Fibroblast of lung (primary cell): ENCODE results near the gene GBA2. TPM values are rescaled to one million over a fixed set of nuclear protein-coding genes. Genes with fewer than 3 reads are reported as not detected.

ENCODE experiments used
- DNase-seq, 2 donors: peaks; one replicate each; pipeline versions ENCODE4 v3.0.0 to v3.0.0-alpha.2; 2010; ENCODE audit warnings: low read depth in 2 of 2
- H2AFZ ChIP-seq: 2 replicates; pipeline ENCODE4 v1.5.1; 2012; ENCODE audit warnings: low read length, control low read depth, inconsistent platforms
- H3K27ac ChIP-seq: 2 replicates; pipeline ENCODE4 v1.5.1; 2011; ENCODE audit warnings: low read length, control low read depth; ENCODE audit not compliant: insufficient read depth
- H3K27me3 ChIP-seq: 2 replicates; pipeline ENCODE4 v1.5.1; 2011; ENCODE audit warnings: mild to moderate bottlenecking, low read length; ENCODE audit not compliant: control insufficient read depth, insufficient read depth
- H3K36me3 ChIP-seq: 2 replicates; pipeline ENCODE4 v1.5.1; 2011; ENCODE audit warnings: low read length; ENCODE audit not compliant: control insufficient read depth, insufficient read depth
- H3K4me1 ChIP-seq: 2 replicates; pipeline ENCODE4 v1.5.1; 2011; ENCODE audit warnings: low read length; ENCODE audit not compliant: control insufficient read depth, insufficient read depth; ENCODE audit errors: extremely low read depth
- H3K4me2 ChIP-seq: 2 replicates; pipeline ENCODE4 v1.5.1; 2011; ENCODE audit warnings: low read length, control low read depth; ENCODE audit not compliant: insufficient read depth; ENCODE audit errors: extremely low read depth
- H3K4me3 ChIP-seq, 4 experiments: fragments of 200-600 bp in 1 of 4; sonication (generic) in 1 of 4; replicated peaks in 1 of 4; 2 replicates each; pipeline ENCODE4 v1.5.1; 2011 to 2016; ENCODE audit warnings: low read length in 4 of 4, low read depth in 3 of 4, mild to moderate bottlenecking in 3 of 4, control low read depth in 2 of 4, inconsistent platforms in 1 of 4, mixed read lengths in 1 of 4; ENCODE audit not compliant: insufficient read depth in 1 of 4; ENCODE audit errors: control extremely low read depth in 1 of 4
- H3K79me2 ChIP-seq: 2 replicates; pipeline ENCODE4 v1.5.1; 2012; ENCODE audit warnings: mild to moderate bottlenecking, low read length, inconsistent platforms; ENCODE audit not compliant: control insufficient read depth, insufficient read depth
- H3K9ac ChIP-seq: 2 replicates; pipeline ENCODE4 v1.5.1; 2011; ENCODE audit warnings: mild to moderate bottlenecking, low read length, control low read depth; ENCODE audit not compliant: insufficient read depth
- H3K9me3 ChIP-seq: 2 replicates; pipeline ENCODE4 v1.5.1; 2012; ENCODE audit warnings: low read depth, low read length; ENCODE audit not compliant: control insufficient read depth, insufficient read depth
- H4K20me1 ChIP-seq: 2 replicates; pipeline ENCODE4 v1.5.1; 2011; ENCODE audit warnings: low read length; ENCODE audit not compliant: control insufficient read depth, insufficient read depth; ENCODE audit errors: extremely low read depth
- EZH2 ChIP-seq: IDR thresholded peaks from 2 replicates; pipeline ENCODE4 v1.5.1; 2012; ENCODE audit warnings: low read length, control low read depth, mild to moderate bottlenecking; ENCODE audit errors: missing control alignments
- polyA plus RNA-seq, 2 donors: library from polyadenylated mRNA; depleted of rRNA in 1 of 2; stranded (reverse) in 1 of 2; unstranded in 1 of 2; fragments of >200 nt; gene quantifications; 2 replicates each; pipeline ENCODE4 v1.2.1, GENCODE V29; 2011 to 2012; ENCODE audit warnings: missing spikeins in 1 of 2
- total RNA-seq: library from RNA; depleted of rRNA; stranded (reverse); fragments of >200 nt; gene quantifications from 2 replicates; pipeline ENCODE4 v1.2.1, GENCODE V29; 2014
- TF ChIP-seq, protein P1 (sequence below), 2 donors: IDR thresholded peaks in 1 of 2; conservative IDR thresholded peaks in 1 of 2; 1 replicate in 1 of 2; 2 replicates in 1 of 2; pipeline ENCODE4 v1.5.1; 2011 to 2012; ENCODE audit warnings: low read length in 2 of 2, control low read depth in 1 of 2, inconsistent platforms in 1 of 2, low read depth in 1 of 2, mild to moderate bottlenecking in 1 of 2

The GBA2 gene
- total and polyA plus RNA-seq, 2 donors (not counting 1 experiment from before 2014, with no cell fraction given): 23.9 to 25.5 TPM

DNA sequence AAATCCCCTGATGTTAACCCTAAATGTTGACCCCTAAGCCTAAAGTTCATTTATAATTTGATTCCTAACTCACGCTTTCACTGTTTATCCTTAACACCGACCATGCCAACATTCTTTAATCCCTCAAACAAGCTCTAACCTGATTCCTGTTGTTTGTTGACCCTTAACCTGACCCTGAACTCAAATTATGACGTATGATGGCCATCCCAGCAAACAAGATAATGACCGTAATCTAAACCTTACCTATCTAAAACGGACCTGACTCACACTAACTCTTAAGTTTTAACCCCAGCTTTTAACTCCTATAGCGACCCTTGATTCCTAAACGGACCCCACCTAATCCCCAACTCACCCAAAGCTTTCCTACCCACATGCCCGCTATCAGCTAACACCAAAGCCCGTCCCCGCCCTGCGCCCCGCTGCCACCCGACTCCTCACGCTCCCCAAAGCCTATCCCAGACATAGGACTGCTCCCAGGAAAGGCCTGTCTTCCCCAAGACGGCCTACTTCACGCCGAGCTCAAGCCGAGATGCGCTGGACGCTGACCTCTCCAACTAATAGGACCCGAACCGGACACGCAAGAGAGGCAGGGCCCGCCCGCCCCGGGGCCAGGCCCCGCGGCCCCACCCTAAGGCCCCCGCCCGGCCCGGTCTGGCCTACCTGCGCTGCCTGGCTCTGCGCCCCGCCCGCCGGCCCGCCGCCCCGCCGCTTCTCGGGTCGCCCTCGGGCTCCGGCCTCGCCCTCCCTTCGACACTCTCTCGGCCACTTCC, 17.4 kb downstream of the GBA2 start:
- Histone ChIP-seq H2AFZ (no peak overlapping the region), H3K4me3 (peak overlapping the region; percentile 87 to 99 (median 96)), H3K4me2 (peak overlapping the region; percentile 100), H4K20me1 (no peaks in the 10 kb centered on the region), H3K9ac (peak overlapping the region; percentile 97), H3K27me3 (no peaks in the 10 kb centered on the region), H3K79me2 (peaks cover 69% of the 10 kb centered on the region), H3K27ac (peak overlapping the region; percentile 94), H3K4me1 (peaks cover 19% of the 10 kb centered on the region), H3K9me3 (no peaks in the 10 kb centered on the region), H3K36me3 (peaks cover 14% of the 10 kb centered on the region)
- TF ChIP-seq EZH2: no peak
- TF ChIP-seq, protein P1, sequence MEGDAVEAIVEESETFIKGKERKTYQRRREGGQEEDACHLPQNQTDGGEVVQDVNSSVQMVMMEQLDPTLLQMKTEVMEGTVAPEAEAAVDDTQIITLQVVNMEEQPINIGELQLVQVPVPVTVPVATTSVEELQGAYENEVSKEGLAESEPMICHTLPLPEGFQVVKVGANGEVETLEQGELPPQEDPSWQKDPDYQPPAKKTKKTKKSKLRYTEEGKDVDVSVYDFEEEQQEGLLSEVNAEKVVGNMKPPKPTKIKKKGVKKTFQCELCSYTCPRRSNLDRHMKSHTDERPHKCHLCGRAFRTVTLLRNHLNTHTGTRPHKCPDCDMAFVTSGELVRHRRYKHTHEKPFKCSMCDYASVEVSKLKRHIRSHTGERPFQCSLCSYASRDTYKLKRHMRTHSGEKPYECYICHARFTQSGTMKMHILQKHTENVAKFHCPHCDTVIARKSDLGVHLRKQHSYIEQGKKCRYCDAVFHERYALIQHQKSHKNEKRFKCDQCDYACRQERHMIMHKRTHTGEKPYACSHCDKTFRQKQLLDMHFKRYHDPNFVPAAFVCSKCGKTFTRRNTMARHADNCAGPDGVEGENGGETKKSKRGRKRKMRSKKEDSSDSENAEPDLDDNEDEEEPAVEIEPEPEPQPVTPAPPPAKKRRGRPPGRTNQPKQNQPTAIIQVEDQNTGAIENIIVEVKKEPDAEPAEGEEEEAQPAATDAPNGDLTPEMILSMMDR (conservative IDR thresholded peaks at IDR 0.05 in 1 of 2, IDR thresholded peaks at IDR 0.05 in 1 of 2; ENCODE audit: low read depth in 1 of 2, low read length in 2 of 2): no peak
- DNase-seq: peak in 1 of 2 donors; percentile 43

DNA sequence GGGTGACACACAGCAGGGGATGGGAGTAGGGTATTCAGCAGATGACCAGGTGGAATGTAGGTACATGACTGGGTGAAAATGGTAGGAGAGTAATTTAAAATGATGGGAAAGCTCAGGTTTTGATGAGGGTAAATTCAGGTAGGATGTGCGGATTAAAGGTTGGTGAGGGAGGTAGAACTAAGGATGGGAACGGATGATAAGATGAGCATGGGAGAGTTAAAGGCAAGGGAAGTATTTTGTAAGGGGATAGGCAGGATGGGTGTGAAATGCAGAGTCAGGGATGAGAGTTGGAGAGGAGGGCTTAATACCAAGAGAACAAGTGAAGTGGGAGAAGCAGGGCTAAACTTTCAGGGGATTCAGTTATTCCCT, 18.6 kb downstream of the GBA2 start:
- Histone ChIP-seq H3K9me3 (no peaks in the 10 kb centered on the region), H3K4me1 (peaks cover 23% of the 10 kb centered on the region)
- no peak for DNase-seq

More for the DNA sequence above, 18.6 kb downstream of the GBA2 start:
- TF ChIP-seq EZH2: no peak
- TF ChIP-seq, protein P1 (conservative IDR thresholded peaks at IDR 0.05 in 1 of 2, IDR thresholded peaks at IDR 0.05 in 1 of 2; ENCODE audit: low read depth in 1 of 2, low read length in 2 of 2): no peak
- Histone ChIP-seq H3K4me3 (peak overlapping the region; percentile 87 to 99 (median 96)), H3K9ac (peak overlapping the region; percentile 97), H3K79me2 (peaks cover 78% of the 10 kb centered on the region), H3K4me2 (peak overlapping the region; percentile 100), H4K20me1 (no peaks in the 10 kb centered on the region), H3K27me3 (no peaks in the 10 kb centered on the region), H3K36me3 (peaks cover 7% of the 10 kb centered on the region), H3K27ac (peak overlapping the region; percentile 94), H2AFZ (no peak overlapping the region)
